CD4-positive, alpha-beta memory T cell (primary cell): ENCODE measurements around the gene PLA2G12B. TPM values are rescaled to one million over a fixed set of nuclear protein-coding genes. Genes with fewer than 3 reads are reported as not detected.

Experiments
- CTCF ChIA-PET: fragments of 350-600 bp; sonication (Branson Sonifier 250); formaldehyde crosslinking; loops from one replicate; lab custom pipeline; 2021; ENCODE audit warnings: inconsistent platforms; ENCODE audit not compliant: partially characterized antibody; lab: Charles Lee
- POLR2A ChIA-PET: fragments of 350-600 bp; sonication (Branson Sonifier 250); formaldehyde crosslinking; loops from one replicate; lab custom pipeline; 2021; ENCODE audit not compliant: partially characterized antibody; lab: Charles Lee
- DNase-seq, 5 donors: peaks; one replicate each; pipeline versions ENCODE4 v3.0.0 to v3.0.0-alpha.2; 2020 to 2022; ENCODE audit warnings: mixed read lengths in 1 of 5
- H3K27ac ChIP-seq: one replicate; pipeline ENCODE4 v1.7.0; 2013; ENCODE audit warnings: low read depth, low read length
- H3K27me3 ChIP-seq: 2 replicates; pipeline ENCODE4 v1.7.0; 2013; ENCODE audit warnings: mild to moderate bottlenecking, low read length, moderate library complexity; ENCODE audit not compliant: insufficient read depth
- H3K36me3 ChIP-seq: 2 replicates; pipeline ENCODE4 v1.7.0; 2013; ENCODE audit warnings: mild to moderate bottlenecking, low read length, moderate library complexity; ENCODE audit not compliant: insufficient read depth
- H3K4me1 ChIP-seq: 2 replicates; pipeline ENCODE4 v1.7.0; 2013; ENCODE audit warnings: mild to moderate bottlenecking, low read length, moderate library complexity; ENCODE audit not compliant: insufficient read depth
- H3K4me3 ChIP-seq, 2 donors: one replicate each; pipeline ENCODE4 v1.7.0; 2013; ENCODE audit warnings: low read length in 2 of 2, mild to moderate bottlenecking in 1 of 2
- H3K9me3 ChIP-seq, 2 donors: one replicate each; pipeline ENCODE4 v1.7.0; 2013; ENCODE audit warnings: low read length in 2 of 2, control low read depth in 1 of 2; ENCODE audit not compliant: control insufficient read depth in 1 of 2
- H3K27ac Mint-ChIP-seq, 7 donors: one replicate each; pipeline ENCODE4 v1.8.0; 2020 to 2021; ENCODE audit warnings: mixed read lengths in 7 of 7, mild to moderate bottlenecking in 6 of 7, inconsistent platforms in 3 of 7, moderate library complexity in 3 of 7
- H3K27me3 Mint-ChIP-seq, 2 donors: one replicate each; pipeline ENCODE4 v1.8.0; 2020 to 2021; ENCODE audit warnings: mixed read lengths in 2 of 2
- H3K36me3 Mint-ChIP-seq, 2 donors: one replicate each; pipeline ENCODE4 v1.8.0; 2020 to 2021; ENCODE audit warnings: mixed read lengths in 2 of 2, inconsistent platforms in 1 of 2, mild to moderate bottlenecking in 1 of 2
- H3K4me1 Mint-ChIP-seq, 4 donors: one replicate each; pipeline ENCODE4 v1.8.0; 2020 to 2021; ENCODE audit warnings: mixed read lengths in 4 of 4, mild to moderate bottlenecking in 1 of 4
- H3K4me3 Mint-ChIP-seq, 8 donors: one replicate each; pipeline ENCODE4 v1.8.0; 2020 to 2021; ENCODE audit warnings: mixed read lengths in 8 of 8, mild to moderate bottlenecking in 7 of 8, moderate library complexity in 6 of 8, inconsistent platforms in 3 of 8
- H3K9me3 Mint-ChIP-seq, 8 donors: one replicate each; pipeline ENCODE4 v1.8.0; 2020 to 2021; ENCODE audit warnings: mixed read lengths in 8 of 8, mild to moderate bottlenecking in 5 of 8, inconsistent platforms in 3 of 8, moderate library complexity in 1 of 8
- intact Hi-C: fragments of 100-400 bp; cut with micrococcal nuclease; formaldehyde crosslinking; loops from one replicate; pipeline ENCODE4 v1.15.1; 2023
- polyA plus RNA-seq, 2 donors: library from polyadenylated mRNA; unstranded; fragments of 300-500 nt; fragmentation: Illumina TruSeq; gene quantifications; one replicate each; pipeline ENCODE4 v1.2.3, GENCODE V29; 2021
- total RNA-seq, 2 experiments: library from RNA; stranded (reverse); gene quantifications; one replicate each; pipeline ENCODE4 v1.2.3, GENCODE V29; 2021

The PLA2G12B gene
- total and polyA plus RNA-seq, 4 experiments from 2014 or later: not detected

- peaks cover 0 to 8% of the 10 kb centered on the region in 2 donors for H3K27me3 Mint-ChIP-seq
- no peaks in the 10 kb centered on the region for H3K27me3 ChIP-seq
- no peak for DNase-seq
- no peaks in the 10 kb centered on the region for H3K9me3 ChIP-seq
- no peak overlapping the region for H3K27ac ChIP-seq
- H3K27ac Mint-ChIP-seq: no peak overlapping the region
- H3K4me3 Mint-ChIP-seq: no peak overlapping the region
- no peaks in the 10 kb centered on the region for H3K4me1 Mint-ChIP-seq
- ChIA-PET POLR2A (no interaction called here), CTCF (interaction anchor here (1.0 kb wide), 1 partner anchor 10 kb away, joined by 4 read pairs; no protein-coding TSS in a partner anchor)
- H3K4me1 ChIP-seq: no peaks in the 10 kb centered on the region
- H3K36me3 ChIP-seq: no peaks in the 10 kb centered on the region
- peaks cover 6 to 60% (median 48%) of the 10 kb centered on the region in 8 donors for H3K9me3 Mint-ChIP-seq
- H3K36me3 Mint-ChIP-seq: peaks cover 4 to 10% of the 10 kb centered on the region in 2 donors
- intact Hi-C loops: no loop called here
- no peak overlapping the region for H3K4me3 ChIP-seq
Measured at GRCh38 chr10:72981882-72982529, 27.4 kb upstream of the PLA2G12B start.

GRCh38 chr10:72981028-72981881 lies 26.6 kb upstream of the PLA2G12B start:
- no peak overlapping the region for H3K4me3 Mint-ChIP-seq
- intact Hi-C loops: no loop called here
- H3K36me3 ChIP-seq: no peaks in the 10 kb centered on the region

GRCh38 chr10:72980348-72980747 lies 25.7 kb upstream of the PLA2G12B start:
- peaks cover 6 to 77% (median 63%) of the 10 kb centered on the region in 8 donors for H3K9me3 Mint-ChIP-seq
- POLR2A ChIA-PET: no interaction called here

More at GRCh38 chr10:72981028-72981881, 26.6 kb upstream of the PLA2G12B start:
- H3K4me3 ChIP-seq: no peak overlapping the region
- ChIA-PET CTCF (no interaction called here), POLR2A (no interaction called here)
- DNase-seq: no peak
- peaks cover 4 to 15% of the 10 kb centered on the region in 2 donors for H3K36me3 Mint-ChIP-seq
- no peaks in the 10 kb centered on the region for H3K9me3 ChIP-seq
- H3K9me3 Mint-ChIP-seq: peaks cover 6 to 68% (median 54%) of the 10 kb centered on the region in 8 donors
- H3K4me1 ChIP-seq: no peaks in the 10 kb centered on the region
- no peaks in the 10 kb centered on the region for H3K27me3 ChIP-seq
- no peak overlapping the region for H3K27ac ChIP-seq
- no peak overlapping the region for H3K27ac Mint-ChIP-seq
- H3K27me3 Mint-ChIP-seq: peaks cover 0 to 9% of the 10 kb centered on the region in 2 donors
- no peaks in the 10 kb centered on the region for H3K4me1 Mint-ChIP-seq

GRCh38 chr10:72979709-72980108 lies 25.1 kb upstream of the PLA2G12B start:
- peaks cover 6 to 82% (median 67%) of the 10 kb centered on the region in 8 donors for H3K9me3 Mint-ChIP-seq
- ChIA-PET CTCF (no interaction called here), POLR2A (no interaction called here)

More at GRCh38 chr10:72980348-72980747, 25.7 kb upstream of the PLA2G12B start:
- H3K4me1 ChIP-seq: no peaks in the 10 kb centered on the region
- Mint-ChIP-seq H3K4me3 (no peak overlapping the region), H3K36me3 (peaks cover 4 to 15% of the 10 kb centered on the region in 2 donors), H3K27me3 (peaks cover 2 to 9% of the 10 kb centered on the region in 2 donors), H3K27ac (no peak overlapping the region), H3K4me1 (no peaks in the 10 kb centered on the region)
- intact Hi-C loops: no loop called here
- no peak overlapping the region for H3K4me3 ChIP-seq
- H3K27ac ChIP-seq: no peak overlapping the region
- DNase-seq: no peak
- CTCF ChIA-PET: no interaction called here
- no peaks in the 10 kb centered on the region for H3K27me3 ChIP-seq
- H3K36me3 ChIP-seq: no peaks in the 10 kb centered on the region
- H3K9me3 ChIP-seq: peaks cover 0 to 5% of the 10 kb centered on the region in 2 donors

GRCh38 chr10:72976886-72977285 lies 22.3 kb upstream of the PLA2G12B start:
- CTCF ChIA-PET: no interaction called here
- H3K36me3 ChIP-seq: no peaks in the 10 kb centered on the region
- H3K4me3 ChIP-seq: no peak overlapping the region
- Mint-ChIP-seq H3K4me1 (no peaks in the 10 kb centered on the region), H3K27me3 (peaks cover 8 to 12% of the 10 kb centered on the region in 2 donors), H3K4me3 (no peak overlapping the region), H3K36me3 (peaks cover 4 to 17% of the 10 kb centered on the region in 2 donors), H3K27ac (no peak overlapping the region), H3K9me3 (peaks cover 4 to 68% (median 57%) of the 10 kb centered on the region in 8 donors)
- intact Hi-C loops: no loop called here
- no peak for DNase-seq
- H3K27me3 ChIP-seq: no peaks in the 10 kb centered on the region
- H3K4me1 ChIP-seq: no peaks in the 10 kb centered on the region
- POLR2A ChIA-PET: no interaction called here
- peaks cover 0 to 6% of the 10 kb centered on the region in 2 donors for H3K9me3 ChIP-seq
- H3K27ac ChIP-seq: no peak overlapping the region

More at GRCh38 chr10:72979709-72980108, 25.1 kb upstream of the PLA2G12B start:
- intact Hi-C loops: no loop called here
- Histone ChIP-seq H3K9me3 (peaks cover 0 to 6% of the 10 kb centered on the region in 2 donors), H3K36me3 (no peaks in the 10 kb centered on the region), H3K4me3 (no peak overlapping the region), H3K4me1 (no peaks in the 10 kb centered on the region), H3K27ac (no peak overlapping the region), H3K27me3 (no peaks in the 10 kb centered on the region)
- no peak for DNase-seq
- no peaks in the 10 kb centered on the region for H3K4me1 Mint-ChIP-seq
- H3K36me3 Mint-ChIP-seq: peaks cover 4 to 15% of the 10 kb centered on the region in 2 donors
- no peak overlapping the region for H3K4me3 Mint-ChIP-seq
- H3K27me3 Mint-ChIP-seq: peaks cover 4 to 9% of the 10 kb centered on the region in 2 donors
- no peak overlapping the region for H3K27ac Mint-ChIP-seq

- no peaks in the 10 kb centered on the region for H3K9me3 Mint-ChIP-seq
- no peaks in the 10 kb centered on the region for H3K36me3 ChIP-seq
- no peaks in the 10 kb centered on the region for H3K4me1 Mint-ChIP-seq
- H3K27ac ChIP-seq: no peak overlapping the region
- no peaks in the 10 kb centered on the region for H3K4me1 ChIP-seq
- no peaks in the 10 kb centered on the region for H3K27me3 ChIP-seq
- no peaks in the 10 kb centered on the region for H3K36me3 Mint-ChIP-seq
- no peaks in the 10 kb centered on the region for H3K9me3 ChIP-seq
- H3K27ac Mint-ChIP-seq: no peak overlapping the region
- intact Hi-C loops: no loop called here
- no peak overlapping the region for H3K4me3 Mint-ChIP-seq
- ChIA-PET POLR2A (no interaction called here), CTCF (no interaction called here)
- H3K4me3 ChIP-seq: no peak overlapping the region
- no peak for DNase-seq
- H3K27me3 Mint-ChIP-seq: peaks cover 10 to 12% of the 10 kb centered on the region in 2 donors
Measured at GRCh38 chr10:72956001-72956400, 1.4 kb upstream of the PLA2G12B start.

GRCh38 chr10:72954230-72954595 lies 393 bp downstream of the PLA2G12B start:
- no peak overlapping the region for H3K27ac Mint-ChIP-seq
- no peak overlapping the region for H3K27ac ChIP-seq
- H3K4me3 Mint-ChIP-seq: no peak overlapping the region
- H3K27me3 Mint-ChIP-seq: peaks cover 6 to 9% of the 10 kb centered on the region in 2 donors
- no peaks in the 10 kb centered on the region for H3K9me3 ChIP-seq
- H3K4me1 ChIP-seq: no peaks in the 10 kb centered on the region
- no peaks in the 10 kb centered on the region for H3K27me3 ChIP-seq
- no peaks in the 10 kb centered on the region for H3K9me3 Mint-ChIP-seq
- H3K4me1 Mint-ChIP-seq: no peaks in the 10 kb centered on the region
- no peak for DNase-seq
- ChIA-PET CTCF (no interaction called here), POLR2A (no interaction called here)
- no peak overlapping the region for H3K4me3 ChIP-seq
- intact Hi-C loops: no loop called here
- H3K36me3 ChIP-seq: no peaks in the 10 kb centered on the region
- H3K36me3 Mint-ChIP-seq: no peaks in the 10 kb centered on the region
